ENCODE results near the gene EMC10.

EMC10 gene

DNA sequence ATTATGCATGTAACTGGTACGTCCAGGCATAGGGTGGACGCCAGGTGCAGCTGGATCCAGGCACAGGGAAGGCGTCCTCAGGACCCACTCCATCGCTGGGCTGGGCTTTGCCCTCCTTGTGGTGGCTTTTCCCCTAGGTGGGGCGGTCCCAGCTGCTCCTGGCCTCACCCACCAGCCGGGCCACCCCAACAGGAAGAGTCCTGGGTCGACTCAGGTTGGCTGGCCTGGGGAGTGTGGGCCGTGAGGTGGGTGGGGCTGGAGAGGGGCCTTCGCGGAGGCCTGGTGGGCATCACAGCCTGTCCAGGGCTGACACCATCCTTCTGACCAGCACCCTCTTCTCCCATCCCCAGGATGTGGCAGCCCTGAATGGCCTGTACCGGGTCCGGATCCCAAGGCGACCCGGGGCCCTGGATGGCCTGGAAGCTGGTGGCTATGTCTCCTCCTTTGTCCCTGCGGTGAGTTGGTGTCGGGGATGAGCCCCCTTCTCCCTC is 3.5 kb downstream of the EMC10 start:
- DNase-seq = no peak

- no peak for DNase-seq
Measured at GRCh38 chr19:50480281-50481111, 4.2 kb downstream of the EMC10 start.

DNA sequence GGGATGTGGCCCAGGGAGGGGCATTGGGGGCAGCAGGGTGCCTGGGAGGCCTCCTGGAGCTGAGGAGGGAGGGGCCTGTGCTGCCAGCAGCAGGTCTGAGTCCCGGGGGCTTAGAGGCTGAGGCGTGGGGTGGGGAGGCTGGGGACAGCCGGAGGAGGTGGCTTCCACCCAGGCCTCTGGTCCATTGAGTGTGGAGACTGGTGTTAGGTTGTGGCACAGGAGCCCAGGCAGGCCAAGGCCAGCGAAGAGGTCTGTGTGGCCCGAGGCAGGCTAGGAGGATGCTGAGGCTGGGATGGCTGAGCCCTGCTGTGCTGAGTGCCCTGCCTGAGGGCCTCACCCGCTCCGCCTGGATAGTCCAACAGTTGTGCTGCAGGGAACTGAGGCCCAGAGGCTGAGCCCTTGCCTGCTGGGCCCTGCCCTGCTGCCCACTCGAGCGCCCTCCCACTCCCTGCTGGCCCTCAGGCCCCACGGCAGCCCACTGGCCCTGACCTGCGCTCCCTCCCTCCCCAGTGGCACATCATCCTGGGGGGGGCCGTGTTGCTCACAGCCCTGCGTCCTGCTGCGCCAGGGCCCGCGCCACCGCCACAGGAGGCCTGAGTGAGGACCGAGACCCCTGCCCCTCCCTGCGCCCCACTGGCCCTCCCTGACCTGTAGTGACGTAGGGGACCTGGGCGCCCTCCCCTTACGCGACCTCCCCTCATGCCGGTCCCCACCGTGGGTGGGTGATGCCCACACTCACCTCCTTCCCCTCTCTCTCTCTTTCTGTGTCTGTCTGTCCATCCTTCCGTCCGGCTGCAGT is 5.2 kb downstream of the EMC10 start:
- DNase-seq = no peak

- no peak for DNase-seq
Measured at GRCh38 chr19:50482271-50482855, 6.1 kb downstream of the EMC10 start.

GRCh38 chr19:50482916-50483315 is 6.6 kb downstream of the EMC10 start:
- DNase-seq = no peak

DNA sequence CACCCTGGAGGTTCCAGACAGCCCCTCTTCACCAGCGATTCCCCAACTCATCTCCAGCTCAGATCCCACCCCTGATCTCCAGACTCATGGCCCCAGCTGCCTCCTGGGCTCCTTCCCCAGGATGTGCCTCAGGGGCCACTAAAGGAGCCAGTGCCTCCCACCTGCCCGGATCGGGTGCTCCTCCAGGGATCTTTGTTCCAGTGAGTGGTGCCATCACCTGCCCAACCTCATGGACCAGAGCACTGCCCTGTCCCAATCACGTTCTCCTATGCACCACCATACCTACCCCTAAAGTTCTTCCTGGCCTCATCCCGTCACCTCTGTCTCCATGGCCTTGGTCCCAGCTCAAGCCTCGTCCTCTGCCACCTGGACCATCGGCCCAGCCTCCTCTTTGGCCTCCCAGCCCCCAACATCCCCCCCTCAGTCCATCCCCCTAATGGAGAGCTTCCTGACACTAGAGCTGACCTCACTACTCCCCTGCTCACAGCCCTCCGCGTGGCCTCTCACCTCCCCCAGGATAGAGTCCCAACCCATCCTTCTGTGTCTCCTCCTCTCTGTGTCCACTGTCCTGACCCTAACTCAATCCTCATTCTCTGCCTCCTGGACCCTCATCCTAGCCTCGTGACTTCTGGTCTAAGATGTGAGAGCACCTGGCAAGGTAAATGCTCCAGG is 9.1 kb downstream of the EMC10 start:
- no peak for DNase-seq

GRCh38 chr19:50486823-50487515 is 10.7 kb downstream of the EMC10 start:
- peak; percentile 77 for DNase-seq

DNA sequence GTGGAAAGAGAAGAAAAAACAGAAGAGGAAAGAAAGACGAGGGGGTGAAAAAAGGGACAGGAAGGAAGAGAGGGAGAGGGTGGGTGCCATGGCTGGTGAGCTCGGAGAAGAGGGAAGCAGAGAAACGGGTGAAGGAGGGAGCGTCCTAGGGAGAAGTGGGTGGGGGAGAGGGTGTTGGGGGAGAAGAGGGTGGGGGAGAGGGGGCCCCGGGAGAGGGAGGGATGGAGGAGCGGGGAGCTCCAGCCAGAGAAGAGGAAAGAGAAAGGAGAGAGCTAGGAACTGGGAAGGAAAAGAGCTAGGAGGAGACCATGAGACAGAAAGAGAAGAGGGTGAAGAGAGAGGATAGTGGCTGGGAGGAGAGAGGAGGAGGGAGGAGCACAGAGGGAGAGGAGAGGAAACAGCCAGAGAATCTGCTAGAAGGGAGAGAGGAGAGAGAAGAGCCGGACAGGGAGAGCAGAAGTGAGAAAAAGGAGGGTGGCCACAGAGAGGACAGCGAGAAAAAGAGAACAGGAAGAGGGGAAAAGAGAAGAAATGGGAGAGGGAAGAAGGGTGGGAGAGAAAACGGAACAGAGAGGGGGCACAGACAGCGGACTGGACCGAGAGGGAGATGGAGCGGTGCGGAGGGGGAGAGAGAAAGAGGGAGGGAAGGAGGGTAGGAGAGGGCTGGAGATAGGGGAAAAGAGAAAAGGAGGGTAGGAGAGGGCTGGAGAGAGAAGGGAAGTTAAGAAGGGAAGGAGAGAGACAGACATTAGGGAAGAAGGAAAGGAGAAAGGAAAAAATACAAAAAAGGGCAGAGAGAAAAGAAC is 12.3 kb downstream of the EMC10 start:
- DNase-seq = no peak

GRCh38 chr19:50489461-50490011 is 13.2 kb downstream of the EMC10 start:
- DNase-seq = no peak

- DNase-seq = no peak
Measured at GRCh38 chr19:50490411-50490811, 14.1 kb downstream of the EMC10 start.

DNA sequence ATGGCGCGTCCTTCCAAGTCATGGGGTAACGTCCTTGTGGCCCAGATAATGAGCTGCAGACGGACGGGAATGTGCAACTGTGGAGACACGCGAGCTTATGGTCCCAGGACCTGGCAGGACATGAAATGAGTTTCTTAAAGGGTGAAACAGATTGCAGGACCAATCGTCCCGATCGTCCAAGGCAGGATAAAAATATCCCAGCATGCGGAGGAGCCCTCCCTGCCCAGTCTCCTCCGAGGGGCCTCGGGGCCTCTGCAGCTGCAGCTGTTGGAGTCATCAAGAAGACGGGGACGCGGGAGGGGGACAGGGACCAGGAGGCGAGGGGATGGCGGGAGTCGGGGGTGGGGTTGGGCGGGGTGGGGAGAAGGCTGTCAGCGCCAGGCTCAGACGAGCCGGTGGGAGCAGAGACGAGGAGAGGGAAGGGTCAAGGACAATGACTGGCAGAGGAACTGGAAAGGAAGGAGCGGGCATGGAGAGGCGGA is 14.7 kb downstream of the EMC10 start:
- DNase-seq = no peak

- peak; percentile 57 for DNase-seq
Measured at GRCh38 chr19:50492303-50493052, 16.2 kb downstream of the EMC10 start.

DNA sequence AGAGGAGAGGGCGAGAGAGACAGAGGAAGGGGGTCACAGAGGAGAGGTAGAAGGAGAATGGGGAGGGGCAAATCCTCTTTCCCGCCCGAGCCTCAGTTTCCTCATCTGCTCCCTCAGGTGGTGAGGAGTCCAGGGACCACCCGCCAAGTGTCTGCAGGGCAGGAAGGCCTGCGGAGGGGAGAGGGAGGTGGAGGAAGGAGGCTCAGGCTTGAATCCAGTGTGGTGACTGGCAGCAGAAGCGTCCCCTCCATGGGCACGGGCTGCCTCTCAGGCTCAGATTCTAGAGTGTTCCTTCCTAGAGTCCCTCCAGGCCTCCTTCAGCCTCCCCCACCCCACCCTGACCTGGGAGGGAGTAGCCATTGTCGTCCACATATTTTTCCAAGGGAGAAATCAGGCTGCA is 16.9 kb downstream of the EMC10 start:
- DNase-seq = no peak

GRCh38 chr19:50494186-50495019 is 18.1 kb downstream of the EMC10 start:
- DNase-seq = no peak

DNA sequence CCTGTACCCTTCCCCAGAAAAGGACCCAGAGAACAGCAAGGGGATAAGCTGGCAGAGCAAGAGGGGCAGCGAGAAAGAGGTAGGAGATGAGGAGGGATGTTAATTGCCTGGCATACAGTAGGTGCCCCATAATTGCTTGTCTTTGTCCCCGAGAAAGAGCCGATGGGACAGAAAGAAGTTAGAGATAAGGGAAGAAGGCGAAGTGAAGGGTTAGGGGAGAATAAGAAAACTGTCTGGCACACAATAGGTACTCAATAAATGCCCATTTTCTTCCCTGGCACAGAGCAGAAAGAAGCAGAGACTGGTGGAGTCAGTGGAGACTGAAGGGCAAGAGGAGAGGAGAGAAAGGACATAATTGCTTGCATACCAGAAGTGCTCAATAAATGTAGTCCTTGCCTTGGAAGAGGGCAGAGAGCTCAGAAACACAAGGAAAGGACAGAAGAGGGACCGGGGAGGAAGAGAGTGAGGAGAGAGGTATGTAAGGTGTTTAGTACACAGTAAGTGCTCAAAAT is 18.8 kb downstream of the EMC10 start:
- DNase-seq = no peak

DNA sequence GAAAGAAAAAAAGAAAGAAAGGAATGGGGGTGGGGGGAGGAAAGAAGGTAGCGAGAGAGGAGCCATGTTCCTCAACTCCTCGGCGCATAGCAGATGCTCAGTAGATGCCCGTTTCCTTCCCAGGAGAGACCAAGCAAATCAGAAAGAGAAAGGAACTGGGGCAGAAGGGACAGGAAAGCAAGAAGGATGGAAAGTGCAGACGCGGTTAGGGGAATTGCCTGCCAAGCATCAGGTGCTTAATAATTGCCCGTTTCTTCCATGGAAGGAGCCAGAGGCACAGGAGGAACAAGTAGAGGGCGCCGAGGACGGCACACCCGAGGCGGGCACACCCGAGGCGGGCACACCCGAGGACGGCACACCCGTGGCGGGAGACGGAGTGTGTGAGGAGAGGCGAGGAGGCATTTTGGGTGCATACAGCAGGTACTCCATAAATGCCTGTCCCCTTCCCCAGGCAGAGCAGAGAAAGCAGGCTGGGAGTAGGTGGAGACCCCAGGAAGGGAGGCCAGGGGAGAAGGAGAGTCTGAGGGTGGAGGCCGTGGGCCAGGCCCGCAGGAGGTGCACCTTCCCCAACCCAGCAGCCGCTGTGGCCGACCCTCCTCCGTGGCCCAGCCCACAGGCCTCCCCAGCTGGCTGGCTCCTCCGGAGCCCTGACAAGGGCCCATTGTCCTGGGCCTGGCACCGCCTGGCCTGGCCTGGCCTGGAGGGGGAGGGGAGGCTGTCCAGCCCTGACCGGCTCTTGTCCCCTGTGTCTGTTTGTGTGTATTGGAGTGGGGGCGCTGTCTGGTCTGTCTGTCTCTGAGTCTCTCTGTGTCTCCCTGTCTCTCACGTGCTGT is 20.1 kb downstream of the EMC10 start:
- DNase-seq = peak; percentile 16

DNA sequence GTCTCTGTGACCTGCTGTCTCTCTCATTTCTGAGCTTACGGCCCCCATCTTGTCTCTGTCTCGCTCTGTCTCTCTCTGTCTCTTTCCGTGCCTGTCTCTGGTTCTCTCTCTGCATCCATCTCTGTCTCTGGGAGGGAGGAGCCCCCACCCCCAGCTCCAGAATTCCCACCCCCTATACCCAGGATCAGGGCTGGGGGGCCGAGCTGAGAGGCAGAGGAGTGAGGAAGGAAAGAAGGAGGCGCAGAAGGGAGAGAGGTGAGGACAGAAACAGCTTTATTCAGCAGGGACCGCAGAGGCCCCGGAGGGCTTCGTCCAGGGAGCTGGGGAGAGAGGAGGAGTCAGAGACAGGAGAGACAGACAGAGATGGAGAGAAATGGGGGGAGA is 20.7 kb downstream of the EMC10 start:
- DNase-seq = no peak
